Dedifferentiated amniotic fluid mesenchymal stem cell (primary cell): Measurements from ENCODE around the gene LRCOL1.

Experiments
- DNase-seq: peaks from one replicate; pipeline ENCODE4 v3.0.0-alpha.2; 2016; ENCODE audit errors: extremely low spot score

The LRCOL1 gene

DNA sequence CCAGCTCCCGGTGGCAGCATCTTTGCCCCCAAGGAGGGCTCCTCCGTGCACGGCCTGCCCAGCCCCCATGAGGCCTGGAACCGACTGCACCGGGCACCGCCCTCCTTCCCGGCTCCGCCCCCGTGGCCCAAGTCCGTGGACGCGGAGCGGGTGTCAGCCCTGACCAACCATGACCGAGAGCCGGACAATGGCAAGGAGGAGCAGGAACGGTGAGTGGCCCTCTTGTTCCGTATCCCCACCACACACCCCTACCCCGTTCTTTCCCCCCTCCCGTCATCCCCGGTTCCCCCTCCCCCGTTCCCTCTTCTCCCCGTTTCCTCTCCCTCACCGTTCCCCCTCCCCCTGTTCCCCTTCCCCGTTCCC, 28.3 kb downstream of the LRCOL1 start:
- no peak for DNase-seq

DNA sequence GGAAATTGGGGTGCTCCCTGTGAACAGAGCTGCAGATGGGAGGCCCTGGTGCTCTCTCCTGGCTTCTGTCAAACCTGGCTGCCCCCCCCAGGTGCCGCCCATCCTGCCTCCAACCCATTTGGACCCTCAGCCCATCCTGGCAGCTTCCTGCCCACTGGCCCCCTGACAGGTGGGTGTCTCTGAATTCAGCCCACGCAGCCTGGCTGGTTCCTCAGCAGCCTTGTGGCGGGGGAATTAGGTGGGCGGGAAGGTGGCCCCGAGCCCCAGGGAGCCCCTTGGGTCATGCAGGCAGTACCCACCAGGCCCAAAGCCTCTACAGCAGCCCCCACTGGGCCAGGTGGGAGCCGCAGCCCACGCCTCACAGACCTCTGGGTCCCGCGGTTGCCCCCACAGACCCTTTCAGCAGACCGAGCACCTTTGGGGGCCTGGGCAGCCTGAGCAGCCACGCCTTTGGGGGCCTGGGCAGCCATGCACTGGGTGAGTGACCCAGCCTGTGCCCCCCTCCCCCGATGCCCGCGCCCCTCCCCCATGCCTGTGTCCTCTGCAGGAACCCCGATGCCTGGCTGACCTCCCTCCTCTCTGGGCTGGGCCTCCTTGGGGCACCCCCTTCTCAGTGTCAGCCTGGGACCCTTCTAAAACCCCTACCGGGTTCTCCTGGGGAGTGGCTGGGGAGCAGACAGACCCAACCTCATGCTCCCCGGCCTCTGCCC, 28.9 kb downstream of the LRCOL1 start:
- DNase-seq, result no peak

DNA sequence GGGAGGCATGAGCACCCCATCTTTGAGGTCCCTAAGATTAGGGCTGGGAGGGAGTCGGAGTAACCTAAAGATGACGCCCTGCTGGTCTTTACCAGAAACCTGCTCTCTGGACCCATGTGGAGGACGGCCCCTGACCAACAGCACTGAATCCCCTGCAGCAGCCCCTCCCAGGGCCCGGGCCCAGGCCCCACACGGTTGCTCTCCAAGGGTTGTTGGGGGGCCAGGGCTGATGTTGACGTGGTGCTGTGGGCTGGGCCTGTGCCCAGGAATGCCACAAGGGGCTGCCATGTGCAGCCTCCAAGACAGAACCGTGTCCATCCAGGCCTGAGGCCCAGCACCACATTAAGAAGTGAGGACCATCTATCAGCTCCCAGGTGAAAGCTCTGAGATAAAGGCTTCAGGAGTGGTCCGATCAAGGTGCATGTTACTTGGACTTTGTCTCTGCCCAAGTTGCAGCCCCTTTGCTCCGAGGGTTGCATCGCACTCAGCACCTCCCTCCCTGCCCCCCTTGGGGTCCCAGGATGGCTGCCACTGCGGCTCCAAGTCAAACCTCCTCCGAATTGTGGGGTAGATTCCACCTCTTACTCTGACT, 29.6 kb downstream of the LRCOL1 start:
- no peak for DNase-seq

DNA sequence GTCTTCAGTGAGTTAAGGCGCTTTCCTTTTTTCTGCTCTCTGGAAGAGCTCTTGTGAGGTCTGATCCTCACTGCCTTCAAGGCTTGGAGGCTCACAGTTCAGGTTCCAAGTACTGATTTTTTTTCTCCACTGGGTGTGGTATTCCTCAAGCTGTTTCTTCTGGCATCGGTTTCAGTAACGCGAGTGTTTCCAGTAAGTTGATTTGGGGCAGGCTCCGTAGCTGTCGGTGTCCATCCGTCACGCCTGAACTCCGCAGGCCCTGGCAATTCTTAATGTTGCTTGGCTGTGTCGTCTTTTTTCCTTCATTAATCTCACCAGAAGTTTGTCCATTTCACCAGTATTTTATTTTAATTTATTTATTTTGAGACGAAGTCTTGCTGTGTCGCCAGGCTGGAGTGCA, 30.6 kb downstream of the LRCOL1 start:
- DNase-seq, result no peak

DNA sequence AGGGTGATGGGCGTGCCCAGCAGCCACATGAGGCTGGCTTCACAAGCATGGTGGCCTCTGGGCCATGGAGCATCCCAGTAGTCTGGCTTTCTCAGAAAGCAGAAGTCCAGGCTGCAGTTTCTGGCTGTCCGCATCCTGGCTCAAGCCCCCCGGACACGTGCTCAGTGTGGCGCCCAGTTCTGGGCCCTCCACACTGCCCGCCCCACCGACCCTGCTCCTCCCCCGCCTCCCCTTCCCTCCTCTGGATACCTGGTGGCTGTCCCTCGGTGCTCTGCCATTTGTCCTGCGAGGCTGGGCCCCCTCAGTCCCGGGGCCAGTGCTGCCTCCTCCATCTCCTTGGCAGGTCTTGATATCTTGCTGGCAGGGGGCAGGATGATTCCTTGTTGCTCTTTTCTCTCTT, 31.6 kb downstream of the LRCOL1 start:
- no peak for DNase-seq

DNA sequence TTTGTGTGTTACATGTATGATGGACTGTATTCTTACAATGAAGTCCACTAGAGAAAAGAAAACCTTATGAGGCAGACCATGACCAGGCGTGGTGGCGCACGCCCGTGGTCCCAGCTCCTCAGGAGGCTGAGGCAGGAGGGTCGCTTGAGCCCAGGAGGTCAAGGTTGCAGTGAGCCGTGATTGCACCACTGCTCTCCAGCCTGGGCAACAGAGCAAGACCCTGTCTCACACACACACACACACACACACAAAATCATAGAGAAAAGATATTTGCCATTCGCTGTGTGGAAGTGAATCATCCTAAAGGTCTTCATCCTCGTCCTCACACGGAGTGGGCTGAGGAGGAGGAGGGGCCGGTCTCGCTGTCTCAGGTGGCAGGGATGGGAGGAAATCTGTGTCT, 32.3 kb downstream of the LRCOL1 start:
- DNase-seq, result no peak

DNA sequence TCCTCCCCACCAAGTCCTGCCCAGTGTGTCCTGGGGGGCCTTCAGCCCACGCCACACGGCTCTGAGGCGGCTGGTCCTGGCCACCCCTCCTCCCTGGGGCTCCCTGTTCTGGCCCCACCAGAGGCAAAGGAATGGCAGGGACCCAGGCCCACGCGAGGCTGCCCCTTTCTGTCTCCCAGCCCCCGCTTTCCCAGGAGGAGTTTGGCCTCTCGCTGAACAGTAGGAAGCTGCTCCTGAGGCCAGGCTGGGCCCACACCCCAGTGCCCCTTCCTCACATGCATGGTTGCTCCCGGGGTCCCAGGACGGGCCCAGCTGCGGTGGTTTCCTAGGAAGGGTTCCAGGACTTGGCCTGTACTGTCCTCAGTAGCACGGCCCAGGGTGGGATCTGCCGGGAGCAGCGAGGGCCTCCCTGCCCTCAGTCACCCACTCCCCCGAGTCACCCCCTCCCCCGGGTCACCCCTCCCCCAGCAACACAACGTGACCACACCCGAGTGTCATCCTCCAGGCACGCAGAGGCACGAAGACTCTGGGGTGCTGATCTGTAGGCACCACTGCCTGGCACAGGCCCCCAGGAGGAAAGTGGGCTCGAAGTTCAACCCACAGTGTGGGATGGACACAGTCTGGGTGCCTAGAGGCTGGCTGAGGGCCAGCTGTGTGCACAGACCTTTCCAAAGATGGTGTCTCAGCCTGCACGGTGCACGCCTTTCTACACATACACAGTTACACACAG, 33.0 kb downstream of the LRCOL1 start:
- no peak for DNase-seq

DNA sequence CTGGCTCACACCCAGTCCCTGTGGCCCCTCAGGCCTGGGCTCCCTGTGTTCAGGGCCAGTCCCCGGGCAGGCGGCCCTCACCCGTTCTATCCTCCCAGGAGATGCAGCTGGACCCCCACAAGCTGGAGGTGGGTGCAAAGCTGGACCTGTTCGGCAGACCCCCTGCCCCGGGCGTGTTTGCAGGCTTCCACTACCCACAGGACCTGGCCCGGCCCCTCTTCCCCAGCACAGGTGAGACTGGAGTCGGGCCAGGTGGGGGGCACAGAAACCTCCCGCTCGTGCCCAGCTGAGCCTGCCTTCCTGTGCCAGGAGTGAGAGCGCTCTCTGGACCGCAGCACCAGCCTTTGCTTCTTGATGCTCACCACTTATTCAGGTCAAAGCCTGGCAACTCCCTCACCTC, 33.7 kb downstream of the LRCOL1 start:
- no peak for DNase-seq

DNA sequence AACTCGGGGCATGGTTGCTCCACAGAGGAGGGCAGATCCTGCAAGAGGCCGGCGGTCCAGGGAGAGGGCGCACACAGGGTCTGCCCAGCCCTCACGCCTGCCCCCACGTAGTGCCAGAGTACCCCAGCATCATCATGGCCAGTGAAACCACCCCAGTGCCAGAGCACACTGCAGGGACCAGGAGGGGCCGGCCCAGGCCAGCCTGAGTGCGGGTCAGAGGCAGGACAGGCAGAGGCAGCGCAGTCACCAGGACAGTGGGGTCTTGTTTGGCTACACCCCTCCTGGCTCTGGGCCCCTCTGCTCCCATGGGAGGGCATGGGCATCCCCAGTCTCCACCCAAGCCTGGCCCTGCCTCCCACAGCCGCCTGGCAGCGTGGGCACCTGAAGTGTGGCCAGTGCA, 34.7 kb downstream of the LRCOL1 start:
- no peak for DNase-seq

DNA sequence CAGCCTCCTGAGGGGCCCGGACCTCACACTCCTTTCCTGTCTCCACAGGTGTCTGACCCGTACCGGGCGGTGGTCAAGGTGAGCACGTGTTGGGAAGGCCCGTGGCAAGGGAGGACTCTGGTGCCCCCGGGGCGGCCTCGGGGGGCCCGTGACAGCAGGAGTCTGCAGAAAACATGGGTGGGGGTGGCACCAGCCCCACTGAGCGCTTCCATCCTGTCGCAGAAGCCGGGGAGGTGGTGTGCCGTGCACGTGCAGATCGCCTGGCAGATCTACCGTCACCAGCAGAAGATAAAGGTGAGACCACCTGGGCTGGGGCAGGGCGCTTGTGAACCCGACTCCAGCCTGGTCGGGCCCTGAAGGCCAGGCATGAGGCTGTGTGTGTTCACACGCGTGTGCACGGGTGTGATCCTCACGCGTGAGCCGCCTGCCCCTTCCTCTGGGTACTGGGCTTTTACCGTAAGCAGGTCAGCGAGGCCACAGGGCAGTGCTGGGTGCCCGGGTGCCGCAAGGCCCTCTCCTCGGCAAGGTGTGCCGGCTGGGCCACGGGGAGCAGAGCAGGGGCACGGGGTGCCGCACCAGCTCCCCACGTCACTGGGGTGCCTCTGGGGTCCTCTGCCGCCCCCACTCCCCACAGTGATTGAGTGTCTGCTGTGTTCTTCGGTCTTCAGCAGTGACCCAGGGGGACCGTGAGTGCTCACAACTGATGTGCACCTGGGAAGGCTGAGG, 35.9 kb downstream of the LRCOL1 start:
- no peak for DNase-seq

DNA sequence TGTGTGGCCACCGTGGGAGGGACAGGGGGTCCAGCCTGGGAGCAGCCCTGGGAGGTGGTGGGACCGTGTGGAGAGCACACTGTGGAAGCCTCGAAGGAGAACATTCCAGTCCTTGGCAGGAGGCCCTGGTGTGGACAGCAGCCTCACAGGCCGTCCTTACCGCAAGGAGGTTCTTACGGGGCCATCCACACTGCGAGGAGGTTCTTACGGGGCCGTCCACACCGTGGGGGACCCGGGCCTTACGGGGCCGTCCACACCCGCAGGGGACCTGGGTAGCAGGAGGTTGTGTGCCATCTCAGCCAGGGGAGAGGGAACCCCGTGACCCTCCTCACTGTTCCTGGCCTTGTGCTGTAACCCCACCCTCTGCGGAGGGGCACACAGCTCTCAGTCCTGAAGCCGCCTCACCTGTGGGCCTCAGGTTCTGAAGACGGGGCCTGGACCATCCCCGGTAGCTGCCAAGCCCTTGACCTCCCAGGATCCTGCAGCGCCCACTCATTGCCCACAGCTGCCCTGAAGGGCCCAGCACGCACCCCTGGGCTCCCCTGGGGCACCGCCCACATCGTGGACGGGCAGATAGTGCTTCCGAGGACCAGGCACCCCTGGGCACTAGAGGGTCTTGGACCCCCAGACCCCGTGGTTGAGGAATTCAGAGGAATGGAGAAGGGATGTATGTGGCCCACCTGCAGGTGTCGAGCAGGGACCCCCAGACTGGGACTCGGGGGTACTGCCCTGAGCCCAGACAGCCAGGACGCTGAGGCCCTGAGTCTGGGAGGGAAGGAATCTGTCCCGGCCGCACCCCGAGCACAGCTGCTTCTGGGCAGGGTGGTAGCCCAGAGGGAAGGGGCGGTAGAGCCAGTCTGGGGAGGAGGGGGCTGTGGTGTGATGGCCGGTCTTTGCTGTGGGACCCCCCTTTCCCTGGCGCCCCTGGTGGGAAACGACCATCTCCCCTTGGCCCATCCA, 37.3 kb downstream of the LRCOL1 start:
- no peak for DNase-seq

DNA sequence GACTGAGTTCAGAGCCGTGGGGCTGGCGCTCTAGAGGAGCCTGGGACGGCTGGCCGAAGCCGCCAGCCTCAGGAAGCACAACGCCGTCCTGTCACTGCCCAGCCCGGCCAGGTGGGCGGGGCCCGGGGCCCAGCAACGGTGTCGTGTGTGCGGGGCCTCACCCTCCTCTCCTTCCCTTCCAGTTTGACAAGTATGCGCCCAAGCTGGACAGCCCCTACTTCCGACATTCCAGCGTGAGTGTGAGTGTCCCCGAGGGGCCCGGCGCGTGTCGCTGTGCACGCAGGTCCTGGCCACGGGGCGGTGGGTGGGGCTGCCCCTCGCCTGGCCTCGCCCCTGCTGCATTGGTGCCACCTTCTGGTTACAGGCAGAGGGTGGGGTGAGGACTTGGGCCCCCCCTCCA, 38.3 kb downstream of the LRCOL1 start:
- no peak for DNase-seq

DNA sequence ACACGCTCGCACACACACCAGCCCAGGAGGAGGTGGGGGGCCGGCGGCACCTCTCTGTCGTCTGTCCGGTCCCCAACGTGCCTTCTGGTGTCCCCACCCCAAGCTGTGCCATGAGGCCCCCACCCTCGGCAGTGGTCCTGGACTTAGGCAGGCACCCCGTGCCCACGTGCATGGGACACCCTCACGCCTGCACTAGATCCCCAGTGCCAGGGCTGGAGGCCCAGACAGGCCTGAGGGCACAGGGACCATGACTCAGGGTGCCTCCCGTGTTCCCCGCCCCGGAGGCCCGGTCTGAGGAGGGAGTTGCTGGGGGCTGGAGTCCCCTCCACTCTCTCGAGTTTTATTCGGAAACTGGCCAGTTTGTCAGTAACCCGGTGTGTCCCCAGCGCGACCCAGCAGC, 38.8 kb downstream of the LRCOL1 start:
- DNase-seq, result no peak

DNA sequence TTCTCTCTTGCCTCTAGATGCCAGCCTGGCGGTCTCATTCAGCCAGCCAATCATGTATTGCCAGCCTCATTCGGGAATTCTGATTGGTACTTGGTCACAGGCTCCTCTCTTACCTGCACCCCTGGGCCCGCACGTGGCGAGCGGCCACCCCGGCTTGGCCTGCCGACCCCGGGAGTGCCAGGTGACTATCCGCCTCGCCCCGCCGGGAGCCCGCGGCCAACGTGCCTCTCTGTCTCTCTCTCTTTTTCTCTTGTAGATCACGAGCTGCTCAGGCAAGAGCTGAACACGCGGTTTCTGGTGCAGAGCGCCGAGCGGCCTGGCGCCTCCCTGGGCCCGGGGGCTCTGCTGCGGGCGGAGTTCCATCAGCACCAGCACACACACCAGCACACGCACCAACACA, 39.3 kb downstream of the LRCOL1 start:
- DNase-seq, result no peak

DNA sequence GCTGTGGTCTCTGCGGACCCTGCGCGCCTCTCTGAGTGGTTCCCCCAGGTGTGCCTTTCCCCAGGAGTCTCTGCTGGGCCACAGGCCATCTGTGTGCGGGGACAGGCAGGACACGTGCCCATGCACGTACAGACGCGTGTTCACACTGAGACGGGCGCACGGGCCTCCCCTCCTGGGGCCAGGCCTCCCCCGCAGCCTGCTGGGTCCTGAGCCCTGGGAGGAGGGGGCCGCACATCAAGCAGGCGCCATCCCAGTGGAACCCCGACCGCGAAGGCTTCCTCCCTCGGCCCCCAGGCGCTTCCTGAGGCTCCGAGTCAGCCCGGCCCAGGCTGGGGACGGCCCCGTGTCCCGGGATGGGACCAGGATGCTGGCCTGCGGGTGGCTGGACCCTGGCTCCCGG, 39.7 kb downstream of the LRCOL1 start:
- no peak for DNase-seq

DNA sequence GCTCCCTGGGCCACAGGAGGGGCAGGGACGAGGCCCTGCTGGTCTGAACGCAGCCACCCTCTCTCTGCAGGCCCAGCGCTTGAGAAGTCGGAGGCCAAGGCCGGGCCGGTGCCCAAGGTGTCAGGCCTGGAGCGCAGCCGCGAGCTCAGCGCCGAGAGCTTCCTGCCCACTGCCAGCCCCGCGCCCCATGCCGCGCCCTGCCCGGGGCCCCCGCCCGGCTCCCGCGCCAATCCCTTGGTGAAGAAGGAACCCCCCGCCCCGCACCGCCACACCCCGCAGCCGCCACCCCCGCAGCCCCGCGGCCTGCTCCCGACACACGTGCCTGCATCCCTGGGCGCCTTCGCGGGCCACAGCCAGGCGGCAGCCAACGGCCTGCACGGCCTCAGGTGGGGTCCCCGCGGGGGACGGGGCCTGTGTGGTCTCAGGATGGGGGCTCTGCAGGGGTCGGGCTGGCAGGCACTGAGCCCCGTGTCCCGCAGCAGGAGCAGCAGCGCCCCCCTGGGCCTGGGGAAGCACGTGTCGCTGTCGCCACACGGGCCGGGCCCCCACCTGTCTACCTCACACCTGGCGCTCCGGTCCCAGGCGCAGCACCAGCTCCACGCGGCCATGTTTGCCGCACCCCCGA, 40.4 kb downstream of the LRCOL1 start:
- no peak for DNase-seq

DNA sequence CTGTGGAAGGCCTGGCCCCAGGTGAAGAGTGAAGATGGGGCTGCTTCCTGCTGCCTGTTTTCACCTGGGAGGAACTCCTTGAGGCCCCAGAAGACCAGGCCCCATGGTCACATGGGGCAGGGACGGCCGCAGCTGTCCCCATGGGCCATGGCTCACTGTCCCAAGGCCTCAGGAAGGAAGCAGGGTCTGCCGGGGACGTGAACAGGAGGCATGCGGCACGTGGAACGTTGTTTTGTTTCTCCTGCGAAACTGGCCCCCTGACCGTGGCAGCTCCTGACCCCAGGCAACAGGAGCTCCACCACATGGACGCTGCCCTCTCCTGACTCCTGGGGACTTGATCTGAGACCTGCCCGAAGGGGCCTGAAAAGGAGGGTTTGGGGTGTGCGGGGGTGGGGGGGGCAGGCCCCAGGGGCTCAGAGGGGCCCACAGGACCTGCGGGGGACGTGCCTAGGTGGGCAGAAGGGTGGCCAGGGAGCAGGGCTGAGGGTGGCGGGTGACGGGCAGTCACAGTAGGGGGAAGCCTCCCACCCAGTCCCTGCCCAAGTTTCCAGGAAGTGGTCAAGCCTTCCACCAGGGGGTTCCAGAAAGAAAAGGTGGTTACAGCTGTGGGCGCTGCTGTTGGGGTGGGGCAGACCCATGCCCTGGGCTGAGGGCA, 41.4 kb downstream of the LRCOL1 start:
- no peak for DNase-seq

DNA sequence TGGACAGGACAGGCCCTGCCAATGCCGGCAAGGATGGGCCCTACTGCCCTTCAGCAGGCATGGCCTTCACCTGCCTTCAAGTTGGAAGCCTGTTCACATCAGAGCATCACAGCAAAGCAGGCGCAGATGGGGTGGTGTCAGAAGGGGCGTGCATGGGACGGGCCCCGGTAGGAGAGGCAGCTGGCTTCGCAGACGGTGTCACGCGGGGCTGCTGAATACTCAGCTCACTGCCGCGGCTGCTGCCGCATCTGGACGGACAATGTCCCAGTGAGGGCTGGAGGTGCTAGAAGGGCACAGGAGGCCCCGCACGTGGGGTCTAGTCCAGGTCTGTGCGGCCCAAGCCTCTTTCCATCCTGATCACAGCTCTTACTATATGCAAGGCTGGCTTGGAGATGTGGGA, 42.1 kb downstream of the LRCOL1 start:
- no peak for DNase-seq

DNA sequence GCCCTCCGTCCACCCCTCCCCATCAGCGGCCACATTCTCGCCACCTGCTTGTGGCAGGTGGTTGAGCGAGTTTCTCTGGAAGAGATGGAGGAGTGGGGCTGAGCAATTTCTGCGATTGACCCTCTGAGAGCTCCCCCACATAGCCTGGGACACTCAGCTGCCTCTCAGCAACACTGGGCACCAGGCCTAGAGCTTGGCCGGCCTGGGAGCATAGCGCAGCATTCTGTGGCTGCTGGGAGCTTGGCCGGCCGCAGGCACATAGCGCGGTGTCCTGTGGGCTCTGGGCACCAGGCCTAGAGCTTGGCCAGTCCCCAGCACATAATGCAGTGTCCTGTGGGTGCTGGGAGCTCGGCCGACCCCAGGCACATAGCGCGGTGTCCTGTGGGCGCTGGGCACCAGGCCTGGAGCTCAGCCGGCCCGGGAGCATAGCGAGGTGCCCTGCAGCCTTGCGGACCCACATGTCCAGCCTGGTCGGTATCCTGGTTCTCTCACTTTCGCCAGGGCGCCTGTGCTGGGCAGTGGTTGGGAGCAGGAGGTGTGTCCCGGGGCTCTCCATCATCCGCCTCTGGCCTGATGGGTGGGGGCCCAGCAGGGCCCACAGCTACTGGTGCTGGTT, 43.8 kb downstream of the LRCOL1 start:
- no peak for DNase-seq

DNA sequence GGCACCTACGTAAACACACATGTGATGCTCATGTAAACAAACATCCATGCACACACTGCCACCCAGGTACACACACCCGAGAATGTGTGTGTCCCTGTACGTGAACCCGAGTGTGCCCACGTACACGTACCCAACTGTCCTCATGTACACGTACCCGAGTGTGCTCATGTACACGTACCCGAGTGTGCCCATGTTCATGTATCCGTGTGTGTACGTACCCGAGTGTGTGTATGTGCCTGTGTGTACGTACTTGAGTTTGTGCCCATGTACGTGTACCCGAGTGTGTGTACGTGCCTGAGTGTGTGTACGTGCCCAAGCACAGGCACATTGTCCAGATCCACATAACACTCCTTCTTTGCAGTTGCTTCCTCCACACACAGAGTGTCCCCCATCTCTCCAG, 45.0 kb downstream of the LRCOL1 start:
- no peak for DNase-seq
